H1 (cell line): ENCODE measurements around the gene SAT1. TPM values are rescaled to one million over a fixed set of nuclear protein-coding genes. Genes with fewer than 3 reads are reported as not detected.

Source experiments
- SP1 ChIP-seq: IDR thresholded peaks from 2 replicates; pipeline ENCODE4 v1.6.1; 2011; ENCODE audit warnings: low read depth, low read length
- polyA plus RNA-seq, 7 experiments: library from polyadenylated mRNA; depleted of rRNA in 3 of 7; stranded (reverse) in 5 of 7; unstranded in 2 of 7; fragments of >200 nt in 5 of 7; fragments of 200-250 nt in 2 of 7; gene quantifications; 1 replicate in 5 of 7; 2 replicates in 1 of 7; 4 replicates in 1 of 7; pipeline versions ENCODE4 v1.2.1 to v1.2.3, GENCODE V29; 2011 to 2013; ENCODE audit warnings: missing spikeins in 2 of 7, mixed read lengths in 2 of 7
- total RNA-seq: library from RNA; stranded (reverse); fragmentation: NEBNext Ultra II Directional; extraction: Animal tissue kit (Norgen Biotek cat#: 25700); gene quantifications from 2 replicates; pipeline ENCODE4 v1.2.1, GENCODE V29; 2021
- TF ChIP-seq, protein P1 (sequence below): fragments of 300-600 bp; sonication (generic); IDR thresholded peaks from 2 replicates; pipeline ENCODE4 v1.7.1; 2012; ENCODE audit warnings: low read length, moderate library complexity, mild to moderate bottlenecking, inconsistent platforms; ENCODE audit not compliant: insufficient replicate concordance

SAT1 gene
- total and polyA plus RNA-seq, 2 of the 8 experiments (the other 6 are each of a cell fraction or from before 2014, with no cell fraction given), result 29.2 to 36.8 TPM

DNA sequence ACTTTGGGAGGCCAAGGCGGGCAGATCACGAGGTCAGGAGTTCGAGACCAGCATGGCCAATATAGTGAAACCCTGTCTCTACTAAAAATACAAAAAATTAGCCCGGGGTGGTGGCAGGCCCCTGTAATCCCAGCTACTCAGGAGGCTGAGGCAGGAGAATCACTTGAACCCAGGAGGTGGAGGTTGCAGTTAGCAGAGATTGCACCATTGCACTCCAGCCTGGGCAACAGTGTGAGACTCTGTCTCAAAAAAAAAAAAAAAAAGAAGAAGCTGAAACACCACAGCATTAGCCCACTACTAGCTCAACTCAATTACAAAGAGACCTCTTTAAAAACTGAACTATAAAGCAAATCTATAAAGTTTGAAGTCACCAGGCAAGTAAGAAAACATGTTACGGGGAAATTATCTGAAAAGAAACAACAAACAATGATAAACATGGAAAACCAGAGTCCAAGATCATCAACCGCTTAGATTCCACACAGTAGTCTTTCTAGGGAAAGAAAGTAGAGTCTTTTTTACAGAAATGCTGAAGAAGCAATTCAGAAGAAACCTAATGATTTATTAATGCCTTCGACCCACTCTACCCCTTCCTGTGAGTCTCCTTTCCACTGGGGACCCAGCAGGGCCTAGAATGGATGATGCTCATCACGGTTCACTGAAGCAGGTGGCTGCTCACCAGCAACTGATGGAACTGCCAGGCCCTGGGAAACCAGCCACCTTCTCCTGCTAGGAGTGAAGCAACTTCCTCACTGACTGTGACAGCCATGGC lies 6.6 kb downstream of the SAT1 start (continued):
- TF ChIP-seq, protein P1, sequence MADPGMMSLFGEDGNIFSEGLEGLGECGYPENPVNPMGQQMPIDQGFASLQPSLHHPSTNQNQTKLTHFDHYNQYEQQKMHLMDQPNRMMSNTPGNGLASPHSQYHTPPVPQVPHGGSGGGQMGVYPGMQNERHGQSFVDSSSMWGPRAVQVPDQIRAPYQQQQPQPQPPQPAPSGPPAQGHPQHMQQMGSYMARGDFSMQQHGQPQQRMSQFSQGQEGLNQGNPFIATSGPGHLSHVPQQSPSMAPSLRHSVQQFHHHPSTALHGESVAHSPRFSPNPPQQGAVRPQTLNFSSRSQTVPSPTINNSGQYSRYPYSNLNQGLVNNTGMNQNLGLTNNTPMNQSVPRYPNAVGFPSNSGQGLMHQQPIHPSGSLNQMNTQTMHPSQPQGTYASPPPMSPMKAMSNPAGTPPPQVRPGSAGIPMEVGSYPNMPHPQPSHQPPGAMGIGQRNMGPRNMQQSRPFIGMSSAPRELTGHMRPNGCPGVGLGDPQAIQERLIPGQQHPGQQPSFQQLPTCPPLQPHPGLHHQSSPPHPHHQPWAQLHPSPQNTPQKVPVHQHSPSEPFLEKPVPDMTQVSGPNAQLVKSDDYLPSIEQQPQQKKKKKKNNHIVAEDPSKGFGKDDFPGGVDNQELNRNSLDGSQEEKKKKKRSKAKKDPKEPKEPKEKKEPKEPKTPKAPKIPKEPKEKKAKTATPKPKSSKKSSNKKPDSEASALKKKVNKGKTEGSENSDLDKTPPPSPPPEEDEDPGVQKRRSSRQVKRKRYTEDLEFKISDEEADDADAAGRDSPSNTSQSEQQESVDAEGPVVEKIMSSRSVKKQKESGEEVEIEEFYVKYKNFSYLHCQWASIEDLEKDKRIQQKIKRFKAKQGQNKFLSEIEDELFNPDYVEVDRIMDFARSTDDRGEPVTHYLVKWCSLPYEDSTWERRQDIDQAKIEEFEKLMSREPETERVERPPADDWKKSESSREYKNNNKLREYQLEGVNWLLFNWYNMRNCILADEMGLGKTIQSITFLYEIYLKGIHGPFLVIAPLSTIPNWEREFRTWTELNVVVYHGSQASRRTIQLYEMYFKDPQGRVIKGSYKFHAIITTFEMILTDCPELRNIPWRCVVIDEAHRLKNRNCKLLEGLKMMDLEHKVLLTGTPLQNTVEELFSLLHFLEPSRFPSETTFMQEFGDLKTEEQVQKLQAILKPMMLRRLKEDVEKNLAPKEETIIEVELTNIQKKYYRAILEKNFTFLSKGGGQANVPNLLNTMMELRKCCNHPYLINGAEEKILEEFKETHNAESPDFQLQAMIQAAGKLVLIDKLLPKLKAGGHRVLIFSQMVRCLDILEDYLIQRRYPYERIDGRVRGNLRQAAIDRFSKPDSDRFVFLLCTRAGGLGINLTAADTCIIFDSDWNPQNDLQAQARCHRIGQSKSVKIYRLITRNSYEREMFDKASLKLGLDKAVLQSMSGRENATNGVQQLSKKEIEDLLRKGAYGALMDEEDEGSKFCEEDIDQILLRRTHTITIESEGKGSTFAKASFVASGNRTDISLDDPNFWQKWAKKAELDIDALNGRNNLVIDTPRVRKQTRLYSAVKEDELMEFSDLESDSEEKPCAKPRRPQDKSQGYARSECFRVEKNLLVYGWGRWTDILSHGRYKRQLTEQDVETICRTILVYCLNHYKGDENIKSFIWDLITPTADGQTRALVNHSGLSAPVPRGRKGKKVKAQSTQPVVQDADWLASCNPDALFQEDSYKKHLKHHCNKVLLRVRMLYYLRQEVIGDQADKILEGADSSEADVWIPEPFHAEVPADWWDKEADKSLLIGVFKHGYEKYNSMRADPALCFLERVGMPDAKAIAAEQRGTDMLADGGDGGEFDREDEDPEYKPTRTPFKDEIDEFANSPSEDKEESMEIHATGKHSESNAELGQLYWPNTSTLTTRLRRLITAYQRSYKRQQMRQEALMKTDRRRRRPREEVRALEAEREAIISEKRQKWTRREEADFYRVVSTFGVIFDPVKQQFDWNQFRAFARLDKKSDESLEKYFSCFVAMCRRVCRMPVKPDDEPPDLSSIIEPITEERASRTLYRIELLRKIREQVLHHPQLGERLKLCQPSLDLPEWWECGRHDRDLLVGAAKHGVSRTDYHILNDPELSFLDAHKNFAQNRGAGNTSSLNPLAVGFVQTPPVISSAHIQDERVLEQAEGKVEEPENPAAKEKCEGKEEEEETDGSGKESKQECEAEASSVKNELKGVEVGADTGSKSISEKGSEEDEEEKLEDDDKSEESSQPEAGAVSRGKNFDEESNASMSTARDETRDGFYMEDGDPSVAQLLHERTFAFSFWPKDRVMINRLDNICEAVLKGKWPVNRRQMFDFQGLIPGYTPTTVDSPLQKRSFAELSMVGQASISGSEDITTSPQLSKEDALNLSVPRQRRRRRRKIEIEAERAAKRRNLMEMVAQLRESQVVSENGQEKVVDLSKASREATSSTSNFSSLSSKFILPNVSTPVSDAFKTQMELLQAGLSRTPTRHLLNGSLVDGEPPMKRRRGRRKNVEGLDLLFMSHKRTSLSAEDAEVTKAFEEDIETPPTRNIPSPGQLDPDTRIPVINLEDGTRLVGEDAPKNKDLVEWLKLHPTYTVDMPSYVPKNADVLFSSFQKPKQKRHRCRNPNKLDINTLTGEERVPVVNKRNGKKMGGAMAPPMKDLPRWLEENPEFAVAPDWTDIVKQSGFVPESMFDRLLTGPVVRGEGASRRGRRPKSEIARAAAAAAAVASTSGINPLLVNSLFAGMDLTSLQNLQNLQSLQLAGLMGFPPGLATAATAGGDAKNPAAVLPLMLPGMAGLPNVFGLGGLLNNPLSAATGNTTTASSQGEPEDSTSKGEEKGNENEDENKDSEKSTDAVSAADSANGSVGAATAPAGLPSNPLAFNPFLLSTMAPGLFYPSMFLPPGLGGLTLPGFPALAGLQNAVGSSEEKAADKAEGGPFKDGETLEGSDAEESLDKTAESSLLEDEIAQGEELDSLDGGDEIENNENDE, result no peak
- no peak for TF ChIP-seq SP1
- TF ChIP-seq, all 59 proteins: peak for 0
